Measurements from ENCODE around the gene COBL. TPM values are rescaled to one million over a fixed set of nuclear protein-coding genes. Genes with fewer than 3 reads are reported as not detected.

Gene COBL
- polyA plus RNA-seq, 3 donors = not detected

- Histone ChIP-seq H3K79me2 (ENCODE audit: insufficient read depth, low read length) (no peaks in the 10 kb centered on the region), H3K36me3 (replicated peaks in 1 of 2; ENCODE audit: control insufficient read depth in 1 of 2, insufficient read depth in 2 of 2, low read length in 2 of 2) (no peaks in the 10 kb centered on the region), H3K27me3 (ENCODE audit: control insufficient read depth in 2 of 2, insufficient read depth in 2 of 2, low read length in 2 of 2) (no peaks in the 10 kb centered on the region), H3K4me2 (replicated peaks; ENCODE audit: extremely low read depth, low read length, poor library complexity, severe bottlenecking) (no peak overlapping the region), H3K27ac (ENCODE audit: low read depth in 1 of 2, low read length in 2 of 2) (no peak overlapping the region), H3K9me3 (replicated peaks in 1 of 2; ENCODE audit: control insufficient read depth in 1 of 2, insufficient read depth in 1 of 2, low read length in 2 of 2) (no peaks in the 10 kb centered on the region), H3K9ac (ENCODE audit: insufficient read depth, low read length, poor library complexity, severe bottlenecking) (no peak overlapping the region), H3K4me1 (ENCODE audit: control insufficient read depth in 1 of 2, insufficient read depth in 2 of 2, low read length in 2 of 2) (no peaks in the 10 kb centered on the region), H3K4me3 (replicated peaks in 1 of 3; ENCODE audit: low read depth in 2 of 3, low read length in 3 of 3) (no peak overlapping the region), H4K20me1 (ENCODE audit: insufficient read depth, low read length) (no peaks in the 10 kb centered on the region), H2AFZ (ENCODE audit: insufficient read depth, low read depth, low read length, poor library complexity, severe bottlenecking) (no peak overlapping the region)
- Mint-ChIP-seq H3K36me3 (no peaks in the 10 kb centered on the region), H3K27me3 (ENCODE audit: low read depth in 3 of 3) (peaks cover 3 to 9% (median 3%) of the 10 kb centered on the region in 3 donors), H3K4me3 (no peak overlapping the region), H3K27ac (no peak overlapping the region), H3K9me3 (peaks cover 0 to 7% (median 0%) of the 10 kb centered on the region in 7 donors), H3K4me1 (no peaks in the 10 kb centered on the region)
- TF ChIP-seq, protein P1, sequence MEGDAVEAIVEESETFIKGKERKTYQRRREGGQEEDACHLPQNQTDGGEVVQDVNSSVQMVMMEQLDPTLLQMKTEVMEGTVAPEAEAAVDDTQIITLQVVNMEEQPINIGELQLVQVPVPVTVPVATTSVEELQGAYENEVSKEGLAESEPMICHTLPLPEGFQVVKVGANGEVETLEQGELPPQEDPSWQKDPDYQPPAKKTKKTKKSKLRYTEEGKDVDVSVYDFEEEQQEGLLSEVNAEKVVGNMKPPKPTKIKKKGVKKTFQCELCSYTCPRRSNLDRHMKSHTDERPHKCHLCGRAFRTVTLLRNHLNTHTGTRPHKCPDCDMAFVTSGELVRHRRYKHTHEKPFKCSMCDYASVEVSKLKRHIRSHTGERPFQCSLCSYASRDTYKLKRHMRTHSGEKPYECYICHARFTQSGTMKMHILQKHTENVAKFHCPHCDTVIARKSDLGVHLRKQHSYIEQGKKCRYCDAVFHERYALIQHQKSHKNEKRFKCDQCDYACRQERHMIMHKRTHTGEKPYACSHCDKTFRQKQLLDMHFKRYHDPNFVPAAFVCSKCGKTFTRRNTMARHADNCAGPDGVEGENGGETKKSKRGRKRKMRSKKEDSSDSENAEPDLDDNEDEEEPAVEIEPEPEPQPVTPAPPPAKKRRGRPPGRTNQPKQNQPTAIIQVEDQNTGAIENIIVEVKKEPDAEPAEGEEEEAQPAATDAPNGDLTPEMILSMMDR (IDR thresholded peaks at IDR 0.05) = no peak
- 97% methylated on average over 4 of the region's 10 CpGs for WGBS (ENCODE audit: insufficient coverage)
- intact Hi-C loops (cut with micrococcal nuclease) = no loop called here
- DNase-seq = no peak
Observed at GRCh38 chr7:51303142-51303525, 13.5 kb downstream of the COBL start.

- Histone ChIP-seq H3K27ac (ENCODE audit: low read depth in 1 of 2, low read length in 2 of 2) (no peak overlapping the region), H2AFZ (ENCODE audit: insufficient read depth, low read depth, low read length, poor library complexity, severe bottlenecking) (no peak overlapping the region), H3K27me3 (ENCODE audit: control insufficient read depth in 2 of 2, insufficient read depth in 2 of 2, low read length in 2 of 2) (no peaks in the 10 kb centered on the region), H3K4me1 (ENCODE audit: control insufficient read depth in 1 of 2, insufficient read depth in 2 of 2, low read length in 2 of 2) (no peaks in the 10 kb centered on the region), H3K4me3 (replicated peaks in 1 of 3; ENCODE audit: low read depth in 2 of 3, low read length in 3 of 3) (no peak overlapping the region), H3K79me2 (ENCODE audit: insufficient read depth, low read length) (no peaks in the 10 kb centered on the region), H3K4me2 (replicated peaks; ENCODE audit: extremely low read depth, low read length, poor library complexity, severe bottlenecking) (no peak overlapping the region), H4K20me1 (ENCODE audit: insufficient read depth, low read length) (no peaks in the 10 kb centered on the region), H3K9ac (ENCODE audit: insufficient read depth, low read length, poor library complexity, severe bottlenecking) (no peak overlapping the region), H3K36me3 (replicated peaks in 1 of 2; ENCODE audit: control insufficient read depth in 1 of 2, insufficient read depth in 2 of 2, low read length in 2 of 2) (no peaks in the 10 kb centered on the region), H3K9me3 (replicated peaks in 1 of 2; ENCODE audit: control insufficient read depth in 1 of 2, insufficient read depth in 1 of 2, low read length in 2 of 2) (no peaks in the 10 kb centered on the region)
- Mint-ChIP-seq H3K36me3 (no peaks in the 10 kb centered on the region), H3K4me3 (no peak overlapping the region), H3K27ac (no peak overlapping the region), H3K27me3 (ENCODE audit: low read depth in 3 of 3) (peaks cover under 1 to 9% (median 2%) of the 10 kb centered on the region in 3 donors), H3K4me1 (no peaks in the 10 kb centered on the region), H3K9me3 (peaks cover 0 to 7% (median 0%) of the 10 kb centered on the region in 7 donors)
- TF ChIP-seq, protein P1 (IDR thresholded peaks at IDR 0.05) = no peak
- intact Hi-C loops (cut with micrococcal nuclease) = no loop called here
- WGBS (ENCODE audit: insufficient coverage) = no CpG with 5 or more reads among the region's 4 CpGs
- DNase-seq = no peak
Observed at GRCh38 chr7:51301806-51302205, 14.8 kb downstream of the COBL start.

Data from CD14-positive monocyte (primary cell).